Parathyroid adenoma (tissue), 2 donors: ENCODE results near the gene PKNOX2.

Experiments used
- H2AFZ ChIP-seq: fragments of 300-600 bp; sonication (generic); one replicate; pipeline ENCODE4 v1.7.0; 2017; ENCODE audit warnings: antibody characterized with exemption, mild to moderate bottlenecking
- H3K27ac ChIP-seq: fragments of 300-600 bp; sonication (generic); one replicate; pipeline ENCODE4 v1.7.0; 2017
- H3K27me3 ChIP-seq: fragments of 300-600 bp; sonication (generic); one replicate; pipeline ENCODE4 v1.7.0; 2017; ENCODE audit warnings: low read length; ENCODE audit not compliant: control insufficient read depth, insufficient read depth
- H3K36me3 ChIP-seq: fragments of 300-600 bp; sonication (generic); one replicate; pipeline ENCODE4 v1.7.0; 2017; ENCODE audit warnings: low read length; ENCODE audit not compliant: control insufficient read depth, insufficient read depth
- H3K4me1 ChIP-seq: fragments of 300-600 bp; sonication (generic); one replicate; pipeline ENCODE4 v1.7.0; 2017; ENCODE audit warnings: control low read depth
- H3K4me2 ChIP-seq: fragments of 300-600 bp; sonication (generic); one replicate; pipeline ENCODE4 v1.7.0; 2017; ENCODE audit warnings: low read length
- H3K4me3 ChIP-seq: fragments of 300-600 bp; sonication (generic); one replicate; pipeline ENCODE4 v1.7.0; 2017; ENCODE audit warnings: low read depth, low read length
- H3K79me2 ChIP-seq: fragments of 300-600 bp; sonication (generic); one replicate; pipeline ENCODE4 v1.7.0; 2017; ENCODE audit warnings: control low read depth
- H3K9ac ChIP-seq: fragments of 300-600 bp; sonication (generic); one replicate; pipeline ENCODE4 v1.7.0; 2017; ENCODE audit warnings: mild to moderate bottlenecking
- H3K9me3 ChIP-seq: fragments of 300-600 bp; sonication (generic); one replicate; pipeline ENCODE4 v1.7.0; 2017; ENCODE audit warnings: low read length; ENCODE audit not compliant: control insufficient read depth
- TF ChIP-seq, protein P1 (sequence below): fragments of 300-600 bp; sonication (generic); IDR thresholded peaks from one replicate; pipeline ENCODE4 v1.7.0; 2017; ENCODE audit warnings: antibody characterized with exemption, mild to moderate bottlenecking
- donor health status: primary hyperparathyroidism.

PKNOX2 gene

GRCh38 chr11:125193416-125193726 is 28.8 kb downstream of the PKNOX2 start:
- H2AFZ ChIP-seq = no peak overlapping the region

DNA sequence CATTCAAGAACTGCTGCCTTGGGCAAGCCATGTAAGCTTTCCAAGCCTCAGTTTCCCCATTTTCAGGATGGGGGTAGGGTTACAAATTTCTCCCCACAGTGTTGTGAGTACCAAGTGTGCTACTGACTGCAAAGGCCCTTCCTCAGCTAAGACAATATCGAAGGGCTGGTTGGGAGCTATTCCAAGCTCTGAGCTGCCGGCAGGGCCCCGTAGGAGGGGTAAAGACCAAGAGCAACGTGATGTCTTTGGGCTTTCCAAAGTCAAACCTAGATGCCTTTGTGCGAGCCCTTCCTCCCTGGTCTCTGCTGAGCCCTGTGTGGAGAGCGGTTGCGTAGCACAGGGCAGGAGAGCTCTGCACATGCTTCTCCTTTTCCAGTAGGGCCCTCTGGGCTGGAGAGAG is 29.3 kb downstream of the PKNOX2 start:
- Histone ChIP-seq H3K9me3 (no peaks in the 10 kb centered on the region), H3K4me2 (no peak overlapping the region), H3K36me3 (no peaks in the 10 kb centered on the region), H2AFZ (no peak overlapping the region), H3K4me3 (no peak overlapping the region), H3K79me2 (no peaks in the 10 kb centered on the region), H3K27ac (no peak overlapping the region), H3K27me3 (no peaks in the 10 kb centered on the region), H3K4me1 (no peaks in the 10 kb centered on the region), H3K9ac (no peak overlapping the region)
- TF ChIP-seq, protein P1, sequence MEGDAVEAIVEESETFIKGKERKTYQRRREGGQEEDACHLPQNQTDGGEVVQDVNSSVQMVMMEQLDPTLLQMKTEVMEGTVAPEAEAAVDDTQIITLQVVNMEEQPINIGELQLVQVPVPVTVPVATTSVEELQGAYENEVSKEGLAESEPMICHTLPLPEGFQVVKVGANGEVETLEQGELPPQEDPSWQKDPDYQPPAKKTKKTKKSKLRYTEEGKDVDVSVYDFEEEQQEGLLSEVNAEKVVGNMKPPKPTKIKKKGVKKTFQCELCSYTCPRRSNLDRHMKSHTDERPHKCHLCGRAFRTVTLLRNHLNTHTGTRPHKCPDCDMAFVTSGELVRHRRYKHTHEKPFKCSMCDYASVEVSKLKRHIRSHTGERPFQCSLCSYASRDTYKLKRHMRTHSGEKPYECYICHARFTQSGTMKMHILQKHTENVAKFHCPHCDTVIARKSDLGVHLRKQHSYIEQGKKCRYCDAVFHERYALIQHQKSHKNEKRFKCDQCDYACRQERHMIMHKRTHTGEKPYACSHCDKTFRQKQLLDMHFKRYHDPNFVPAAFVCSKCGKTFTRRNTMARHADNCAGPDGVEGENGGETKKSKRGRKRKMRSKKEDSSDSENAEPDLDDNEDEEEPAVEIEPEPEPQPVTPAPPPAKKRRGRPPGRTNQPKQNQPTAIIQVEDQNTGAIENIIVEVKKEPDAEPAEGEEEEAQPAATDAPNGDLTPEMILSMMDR = no peak

More at GRCh38 chr11:125193416-125193726, 28.8 kb downstream of the PKNOX2 start:
- no peaks in the 10 kb centered on the region for H3K79me2 ChIP-seq
- no peaks in the 10 kb centered on the region for H3K27me3 ChIP-seq
- no peak overlapping the region for H3K27ac ChIP-seq
- no peaks in the 10 kb centered on the region for H3K36me3 ChIP-seq
- no peaks in the 10 kb centered on the region for H3K9me3 ChIP-seq
- TF ChIP-seq, protein P1 = no peak
- H3K4me3 ChIP-seq = no peak overlapping the region
- H3K4me2 ChIP-seq = no peak overlapping the region
- H3K4me1 ChIP-seq = no peaks in the 10 kb centered on the region
- no peak overlapping the region for H3K9ac ChIP-seq

DNA sequence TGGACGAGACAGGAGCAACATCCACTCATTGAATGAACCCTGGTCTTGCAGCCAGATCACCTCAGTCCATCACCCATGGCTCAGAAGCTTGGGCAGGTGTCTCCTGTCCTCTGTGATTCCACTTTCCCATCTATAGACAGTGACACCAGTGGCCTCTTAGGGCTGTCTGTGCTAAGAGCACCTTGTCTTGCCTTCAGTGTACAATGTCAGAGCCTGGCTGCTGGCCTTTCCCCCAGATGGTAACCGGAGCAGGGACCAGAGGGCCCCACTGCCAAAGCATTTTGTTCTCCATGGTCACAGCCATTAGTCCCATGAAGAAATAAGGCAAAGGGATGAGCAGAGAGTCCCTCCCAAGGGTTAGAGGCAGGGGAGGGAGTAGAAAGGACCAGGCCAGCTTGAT is 35.4 kb downstream of the PKNOX2 start:
- H2AFZ ChIP-seq = no peak overlapping the region
- H3K4me3 ChIP-seq = no peak overlapping the region
- H3K9ac ChIP-seq = no peak overlapping the region
- no peaks in the 10 kb centered on the region for H3K4me1 ChIP-seq
- no peaks in the 10 kb centered on the region for H3K36me3 ChIP-seq
- no peak overlapping the region for H3K4me2 ChIP-seq
- H3K27ac ChIP-seq = no peak overlapping the region
- H3K27me3 ChIP-seq = no peaks in the 10 kb centered on the region
- H3K9me3 ChIP-seq = no peaks in the 10 kb centered on the region
- H3K79me2 ChIP-seq = no peaks in the 10 kb centered on the region
- TF ChIP-seq, protein P1 = no peak

- H3K4me1 ChIP-seq = no peaks in the 10 kb centered on the region
These were observed 35.9 kb downstream of the PKNOX2 start for GRCh38 chr11:125200441-125200840.

DNA sequence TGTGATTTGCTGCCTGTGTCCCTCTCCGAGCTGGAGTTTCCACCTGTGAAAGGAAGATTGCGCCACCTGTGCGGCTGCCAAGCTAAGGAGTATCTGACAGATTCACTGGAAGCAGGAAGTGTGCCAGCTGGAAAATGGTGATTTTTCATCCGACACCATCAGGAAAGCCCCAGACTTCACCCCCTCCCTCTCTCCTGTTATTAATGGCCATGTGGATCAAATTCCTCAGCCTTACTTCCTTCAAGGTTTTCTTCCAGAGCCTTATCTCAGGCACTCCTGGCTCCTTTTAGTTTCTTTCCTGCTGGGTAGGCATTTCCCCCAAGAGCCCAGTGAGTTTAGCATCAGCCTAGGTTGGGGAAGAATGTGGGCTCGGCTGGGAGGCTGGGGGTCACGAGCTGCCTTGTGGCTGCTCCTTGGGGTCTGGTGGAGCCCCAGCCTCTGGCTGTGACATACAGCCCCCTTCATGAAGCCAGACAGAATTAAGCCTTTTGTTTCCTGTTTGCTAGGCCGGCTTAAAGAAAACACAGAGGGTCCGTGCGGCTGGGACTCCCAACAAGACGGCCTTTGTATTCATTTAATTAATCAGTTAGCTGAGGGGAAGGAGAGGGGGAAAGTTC is 37.1 kb downstream of the PKNOX2 start:
- Histone ChIP-seq H3K4me3 (no peak overlapping the region), H3K9ac (no peak overlapping the region), H3K27ac (no peak overlapping the region), H3K9me3 (no peaks in the 10 kb centered on the region), H3K27me3 (no peaks in the 10 kb centered on the region), H3K79me2 (no peaks in the 10 kb centered on the region), H2AFZ (no peak overlapping the region), H3K4me1 (no peaks in the 10 kb centered on the region), H3K4me2 (no peak overlapping the region), H3K36me3 (no peaks in the 10 kb centered on the region)
- TF ChIP-seq, protein P1 = no peak

More at GRCh38 chr11:125200441-125200840, 35.9 kb downstream of the PKNOX2 start:
- no peaks in the 10 kb centered on the region for H3K36me3 ChIP-seq
- H3K27me3 ChIP-seq = no peaks in the 10 kb centered on the region
- no peak overlapping the region for H2AFZ ChIP-seq
- H3K4me2 ChIP-seq = no peak overlapping the region
- TF ChIP-seq, protein P1 = no peak
- H3K79me2 ChIP-seq = no peaks in the 10 kb centered on the region
- no peak overlapping the region for H3K27ac ChIP-seq
- no peak overlapping the region for H3K4me3 ChIP-seq
- H3K9me3 ChIP-seq = no peaks in the 10 kb centered on the region
- H3K9ac ChIP-seq = no peak overlapping the region
